Measurements from ENCODE around the gene FADS3.

GRCh38 chr11:61837411-61838005 is 53.8 kb downstream of the FADS3 start:
- TF ChIP-seq CTCF (IDR thresholded peaks at IDR 0.05) (no peak), POLR2A (IDR thresholded peaks at IDR 0.05) (no peak)

Data from ovary (tissue), 3 donors.